CD14-positive monocyte (primary cell): ENCODE data around the gene RGL1. TPM values are rescaled to one million over a fixed set of nuclear protein-coding genes. Genes with fewer than 3 reads are reported as not detected.

Source experiments
- DNase-seq, 3 donors: peaks; one replicate each; pipeline ENCODE4 v3.0.0-alpha.2; 2011 to 2022
- H2AFZ ChIP-seq: 2 replicates; pipeline ENCODE4 v1.6.0; 2012; ENCODE audit warnings: mild to moderate bottlenecking, low read depth, low read length, inconsistent platforms; ENCODE audit not compliant: insufficient read depth, poor library complexity, severe bottlenecking
- H3K27ac ChIP-seq, 2 donors: 1 replicate in 1 of 2; 2 replicates in 1 of 2; pipeline ENCODE4 v1.5.1; 2012 to 2013; ENCODE audit warnings: low read length in 2 of 2, control low read depth in 1 of 2, inconsistent platforms in 1 of 2, low read depth in 1 of 2, mild to moderate bottlenecking in 1 of 2
- H3K27me3 ChIP-seq, 2 donors: one replicate each; pipeline versions ENCODE4 v1.6.0 to v1.6.1; 2011 to 2013; ENCODE audit warnings: low read length in 2 of 2; ENCODE audit not compliant: control insufficient read depth in 2 of 2, insufficient read depth in 2 of 2
- H3K36me3 ChIP-seq, 2 donors: replicated peaks in 1 of 2; 1 replicate in 1 of 2; 2 replicates in 1 of 2; pipeline versions ENCODE4 v1.5.1 to v1.6.1; 2012 to 2013; ENCODE audit warnings: low read length in 2 of 2, control low read depth in 1 of 2, inconsistent platforms in 1 of 2, mild to moderate bottlenecking in 1 of 2; ENCODE audit not compliant: insufficient read depth in 2 of 2, control insufficient read depth in 1 of 2
- H3K4me1 ChIP-seq, 2 donors: 1 replicate in 1 of 2; 2 replicates in 1 of 2; pipeline versions ENCODE4 v1.5.1 to v1.6.1; 2012 to 2013; ENCODE audit warnings: low read length in 2 of 2, control low read depth in 1 of 2, inconsistent platforms in 1 of 2, mild to moderate bottlenecking in 1 of 2, moderate library complexity in 1 of 2; ENCODE audit not compliant: insufficient read depth in 2 of 2, control insufficient read depth in 1 of 2
- H3K4me2 ChIP-seq: replicated peaks from 2 replicates; pipeline ENCODE3; 2012; ENCODE audit warnings: low read length, moderate library complexity, mild to moderate bottlenecking; ENCODE audit not compliant: poor library complexity, severe bottlenecking; ENCODE audit errors: extremely low read depth
- H3K4me3 ChIP-seq, 3 experiments: fragments of 200-600 bp in 1 of 3; sonication (generic) in 1 of 3; replicated peaks in 1 of 3; 1 replicate in 2 of 3; 2 replicates in 1 of 3; pipeline ENCODE4 v1.5.1; 2011 to 2013; ENCODE audit warnings: low read length in 3 of 3, mild to moderate bottlenecking in 3 of 3, control low read depth in 2 of 3, low read depth in 2 of 3, inconsistent platforms in 1 of 3, moderate library complexity in 1 of 3
- H3K79me2 ChIP-seq: 2 replicates; pipeline ENCODE4 v1.6.0; 2012; ENCODE audit warnings: mild to moderate bottlenecking, control low read depth, inconsistent platforms, low read length, moderate library complexity; ENCODE audit not compliant: insufficient read depth
- H3K9ac ChIP-seq: 2 replicates; pipeline ENCODE4 v1.6.0; 2017; ENCODE audit warnings: low read length, mild to moderate bottlenecking; ENCODE audit not compliant: insufficient read depth, poor library complexity, severe bottlenecking
- H3K9me3 ChIP-seq, 2 donors: replicated peaks in 1 of 2; 1 replicate in 1 of 2; 2 replicates in 1 of 2; pipeline versions ENCODE4 v1.5.1 to v1.6.1; 2012 to 2013; ENCODE audit warnings: low read length in 2 of 2, control low read depth in 1 of 2; ENCODE audit not compliant: control insufficient read depth in 1 of 2, insufficient read depth in 1 of 2
- H4K20me1 ChIP-seq: 2 replicates; pipeline ENCODE4 v1.6.0; 2012; ENCODE audit warnings: mild to moderate bottlenecking, low read length, control low read depth, moderate library complexity; ENCODE audit not compliant: insufficient read depth
- H3K27ac Mint-ChIP-seq, 7 donors: one replicate each; pipeline ENCODE4 v1.8.0; 2020; ENCODE audit warnings: mild to moderate bottlenecking in 7 of 7, mixed read lengths in 7 of 7, moderate library complexity in 6 of 7, inconsistent platforms in 2 of 7
- H3K27me3 Mint-ChIP-seq, 3 donors: one replicate each; pipeline ENCODE4 v1.8.0; 2021 to 2022; ENCODE audit warnings: low read depth in 3 of 3, mild to moderate bottlenecking in 3 of 3, mixed read lengths in 3 of 3, moderate library complexity in 3 of 3, inconsistent platforms in 1 of 3
- H3K36me3 Mint-ChIP-seq, 2 donors: one replicate each; pipeline ENCODE4 v1.8.0; 2020; ENCODE audit warnings: mixed read lengths in 2 of 2, inconsistent platforms in 1 of 2, mild to moderate bottlenecking in 1 of 2
- H3K4me1 Mint-ChIP-seq: one replicate; pipeline ENCODE4 v1.8.0; 2020; ENCODE audit warnings: mild to moderate bottlenecking, mixed read lengths
- H3K4me3 Mint-ChIP-seq, 2 donors: one replicate each; pipeline ENCODE4 v1.8.0; 2020; ENCODE audit warnings: mild to moderate bottlenecking in 2 of 2, mixed read lengths in 2 of 2, moderate library complexity in 1 of 2
- H3K9me3 Mint-ChIP-seq, 7 donors: one replicate each; pipeline ENCODE4 v1.8.0; 2020 to 2022; ENCODE audit warnings: mixed read lengths in 7 of 7, mild to moderate bottlenecking in 6 of 7, moderate library complexity in 6 of 7, inconsistent platforms in 2 of 7
- WGBS: methylation state at CpG from one replicate; pipeline ENCODE4 v1.1.5; 2013; ENCODE audit warnings: missing lambda C conversion rate; ENCODE audit not compliant: insufficient coverage; 5-methylcytosine and 5-hydroxymethylcytosine counted together
- intact Hi-C, 2 donors: fragments of 100-400 bp; cut with micrococcal nuclease; formaldehyde crosslinking; loops; one replicate each; pipeline versions ENCODE4 v1.15.0 to v1.15.1; 2023
- polyA plus RNA-seq, 3 donors: library from polyadenylated mRNA; depleted of rRNA in 1 of 3; unstranded in 2 of 3; stranded (reverse) in 1 of 3; fragments of 300-500 nt in 2 of 3; fragments of >200 nt in 1 of 3; fragmentation: Illumina TruSeq in 2 of 3; gene quantifications; 1 replicate in 2 of 3; 2 replicates in 1 of 3; pipeline ENCODE4 v1.2.3, GENCODE V29; 2012 to 2021
- TF ChIP-seq, protein P1 (sequence below): fragments of 200-600 bp; IDR thresholded peaks from one replicate; pipeline ENCODE4 v1.8.0; 2022; ENCODE audit warnings: antibody characterized with exemption, mild to moderate bottlenecking

The RGL1 gene
- polyA plus RNA-seq, 3 donors: 1.2 to 3.3 (median 2.0) TPM

DNA sequence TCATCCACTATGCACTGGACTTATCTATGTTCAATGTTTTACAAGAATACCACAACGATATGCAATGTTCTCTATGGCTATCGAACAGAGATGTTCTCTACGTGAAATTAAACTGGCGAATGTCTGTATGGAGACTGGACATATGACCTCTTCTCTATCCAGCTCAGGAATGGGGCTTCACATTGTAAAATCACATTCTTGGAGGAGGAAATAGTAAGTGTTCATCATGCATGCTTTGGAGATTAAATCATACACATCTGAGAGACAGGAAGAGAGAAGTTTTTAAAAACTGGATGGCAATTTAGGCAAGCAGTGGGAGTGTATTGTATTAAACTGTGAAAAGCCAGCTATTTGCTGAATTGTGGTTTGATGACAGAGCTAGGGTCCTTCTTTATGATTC is 47.9 kb upstream of the RGL1 start:
- DNase-seq: no peak
- no peaks in the 10 kb centered on the region for H3K79me2 ChIP-seq
- intact Hi-C loops: no loop called here
- peaks cover 2 to 13% (median 6%) of the 10 kb centered on the region in 7 donors for H3K9me3 Mint-ChIP-seq
- H3K9ac ChIP-seq: no peak overlapping the region
- no peak overlapping the region for H3K4me3 ChIP-seq
- H4K20me1 ChIP-seq: no peaks in the 10 kb centered on the region
- H3K27me3 Mint-ChIP-seq: peaks cover 0 to under 1% (median 0%) of the 10 kb centered on the region in 3 donors
- H3K4me3 Mint-ChIP-seq: no peak overlapping the region
- TF ChIP-seq, protein P1, sequence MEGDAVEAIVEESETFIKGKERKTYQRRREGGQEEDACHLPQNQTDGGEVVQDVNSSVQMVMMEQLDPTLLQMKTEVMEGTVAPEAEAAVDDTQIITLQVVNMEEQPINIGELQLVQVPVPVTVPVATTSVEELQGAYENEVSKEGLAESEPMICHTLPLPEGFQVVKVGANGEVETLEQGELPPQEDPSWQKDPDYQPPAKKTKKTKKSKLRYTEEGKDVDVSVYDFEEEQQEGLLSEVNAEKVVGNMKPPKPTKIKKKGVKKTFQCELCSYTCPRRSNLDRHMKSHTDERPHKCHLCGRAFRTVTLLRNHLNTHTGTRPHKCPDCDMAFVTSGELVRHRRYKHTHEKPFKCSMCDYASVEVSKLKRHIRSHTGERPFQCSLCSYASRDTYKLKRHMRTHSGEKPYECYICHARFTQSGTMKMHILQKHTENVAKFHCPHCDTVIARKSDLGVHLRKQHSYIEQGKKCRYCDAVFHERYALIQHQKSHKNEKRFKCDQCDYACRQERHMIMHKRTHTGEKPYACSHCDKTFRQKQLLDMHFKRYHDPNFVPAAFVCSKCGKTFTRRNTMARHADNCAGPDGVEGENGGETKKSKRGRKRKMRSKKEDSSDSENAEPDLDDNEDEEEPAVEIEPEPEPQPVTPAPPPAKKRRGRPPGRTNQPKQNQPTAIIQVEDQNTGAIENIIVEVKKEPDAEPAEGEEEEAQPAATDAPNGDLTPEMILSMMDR: no peak
- H3K27ac ChIP-seq: no peak overlapping the region
- H3K4me2 ChIP-seq: no peak overlapping the region
- peaks cover 0 to 2% of the 10 kb centered on the region in 2 donors for H3K9me3 ChIP-seq
- no peaks in the 10 kb centered on the region for H3K36me3 Mint-ChIP-seq
- no peak overlapping the region for H3K27ac Mint-ChIP-seq
- no peaks in the 10 kb centered on the region for H3K27me3 ChIP-seq
- no peaks in the 10 kb centered on the region for H3K36me3 ChIP-seq
- no peaks in the 10 kb centered on the region for H3K4me1 ChIP-seq
- WGBS: 100% methylated on average over 3 of the region's 4 CpGs
- no peaks in the 10 kb centered on the region for H3K4me1 Mint-ChIP-seq
- H2AFZ ChIP-seq: no peak overlapping the region

DNA sequence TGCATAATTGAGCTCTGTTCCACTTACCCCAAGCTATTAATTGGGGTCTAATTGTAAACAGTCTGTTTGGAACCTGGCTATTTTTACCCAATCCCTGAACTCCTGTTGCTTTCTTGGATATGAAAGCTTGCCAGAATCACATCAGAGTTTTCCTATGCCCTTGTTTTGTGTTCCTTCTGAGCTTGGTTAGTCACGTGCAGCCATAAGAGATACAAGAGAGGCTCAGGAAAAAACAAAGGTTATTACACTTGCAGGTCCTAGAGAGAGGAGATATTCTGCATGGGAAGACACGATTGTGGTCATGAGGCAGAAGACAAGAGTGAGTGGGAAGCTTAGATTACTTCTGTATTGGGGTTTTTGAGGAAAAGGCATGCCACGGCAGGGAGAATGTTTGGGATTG is 46.0 kb upstream of the RGL1 start:
- no peaks in the 10 kb centered on the region for H3K4me1 ChIP-seq
- no peak overlapping the region for H3K4me3 Mint-ChIP-seq
- no peaks in the 10 kb centered on the region for H3K36me3 Mint-ChIP-seq
- intact Hi-C loops: no loop called here
- H3K9me3 ChIP-seq: peaks cover 3 to 10% of the 10 kb centered on the region in 2 donors
- H3K27me3 Mint-ChIP-seq: no peaks in the 10 kb centered on the region
- 94% methylated on average over 3 of the region's 3 CpGs for WGBS
- no peak overlapping the region for H3K4me3 ChIP-seq
- no peak overlapping the region for H3K4me2 ChIP-seq
- DNase-seq: no peak
- H3K27me3 ChIP-seq: no peaks in the 10 kb centered on the region
- H4K20me1 ChIP-seq: no peaks in the 10 kb centered on the region
- TF ChIP-seq, protein P1: no peak
- no peak overlapping the region for H2AFZ ChIP-seq
- H3K27ac Mint-ChIP-seq: no peak overlapping the region
- no peaks in the 10 kb centered on the region for H3K4me1 Mint-ChIP-seq
- peaks cover 8 to 19% (median 11%) of the 10 kb centered on the region in 7 donors for H3K9me3 Mint-ChIP-seq
- no peaks in the 10 kb centered on the region for H3K79me2 ChIP-seq
- no peak overlapping the region for H3K9ac ChIP-seq
- no peaks in the 10 kb centered on the region for H3K36me3 ChIP-seq
- H3K27ac ChIP-seq: no peak overlapping the region
